ENCODE data around the gene HM13.
A peak's percentile ranks its signal among the peaks of the same experiment; 100 is the strongest.
"Not testable (repeated sequence)": the region's sequence is repeated elsewhere in the genome, so short reads cannot be mapped to it uniquely, and the experiment has no call there.

HM13 gene

GRCh38 chr20:31606804-31607639, 92.8 kb downstream of the HM13 start:
- peak; percentile 55 for DNase-seq (ENCODE audit: low spot score)

GRCh38 chr20:31607640-31608250, 93.5 kb downstream of the HM13 start:
- DNase-seq (ENCODE audit: low spot score): no peak

- DNase-seq (ENCODE audit: low spot score): peak; percentile 72
Measured at GRCh38 chr20:31608251-31608945, 94.2 kb downstream of the HM13 start.

- not testable (repeated sequence) for DNase-seq (ENCODE audit: low spot score)
Measured at GRCh38 chr20:31612271-31612640, 98.0 kb downstream of the HM13 start.

GRCh38 chr20:31615416-31615815, 101.2 kb downstream of the HM13 start:
- DNase-seq (ENCODE audit: low spot score): no peak

GRCh38 chr20:31617432-31618104, 103.3 kb downstream of the HM13 start:
- no peak for DNase-seq (ENCODE audit: low spot score)

Small RNA genes lying within 50 kb of the gene (small RNA-seq; reads per million reads assigned to genes)
- 0 reads per million in 2 experiments for gene MIR3193
